Left ventricle myocardium superior (tissue), 1 donor: ENCODE measurements around the gene CAPN14. TPM values are rescaled to one million over a fixed set of nuclear protein-coding genes. Genes with fewer than 3 reads are reported as not detected.
A peak's percentile ranks its signal among the peaks of the same experiment; 100 is the strongest.

Source experiments
- ATAC-seq: fragments of 200-7000 bp; cut with Tn5 transposase; one replicate; pipeline ENCODE4 v1.9.1; 2020; ENCODE audit warnings: mild to moderate bottlenecking, moderate library complexity
- DNase-seq: peaks from one replicate; pipeline ENCODE4 v3.0.0-alpha.2; 2020
- intact Hi-C: fragments of 100-400 bp; cut with micrococcal nuclease; formaldehyde crosslinking; loops from one replicate; pipeline ENCODE4 v1.11.0; 2022
- long read RNA-seq: library from polyadenylated mRNA; unstranded; transcript quantifications from one replicate; pipeline ENCODE4 v2.0.0, GENCODE V29; 2021
- total RNA-seq: library from RNA; stranded (reverse); fragmentation: NEBNext Ultra II Directional; extraction: Animal tissue kit (Norgen Biotek cat#: 25700); gene quantifications from one replicate; pipeline ENCODE4 v1.2.1, GENCODE V29; 2021
- donor health status: DM: no; HTN: yes; CAD: no; lungs with severe emphysema.

The CAPN14 gene, protein sequence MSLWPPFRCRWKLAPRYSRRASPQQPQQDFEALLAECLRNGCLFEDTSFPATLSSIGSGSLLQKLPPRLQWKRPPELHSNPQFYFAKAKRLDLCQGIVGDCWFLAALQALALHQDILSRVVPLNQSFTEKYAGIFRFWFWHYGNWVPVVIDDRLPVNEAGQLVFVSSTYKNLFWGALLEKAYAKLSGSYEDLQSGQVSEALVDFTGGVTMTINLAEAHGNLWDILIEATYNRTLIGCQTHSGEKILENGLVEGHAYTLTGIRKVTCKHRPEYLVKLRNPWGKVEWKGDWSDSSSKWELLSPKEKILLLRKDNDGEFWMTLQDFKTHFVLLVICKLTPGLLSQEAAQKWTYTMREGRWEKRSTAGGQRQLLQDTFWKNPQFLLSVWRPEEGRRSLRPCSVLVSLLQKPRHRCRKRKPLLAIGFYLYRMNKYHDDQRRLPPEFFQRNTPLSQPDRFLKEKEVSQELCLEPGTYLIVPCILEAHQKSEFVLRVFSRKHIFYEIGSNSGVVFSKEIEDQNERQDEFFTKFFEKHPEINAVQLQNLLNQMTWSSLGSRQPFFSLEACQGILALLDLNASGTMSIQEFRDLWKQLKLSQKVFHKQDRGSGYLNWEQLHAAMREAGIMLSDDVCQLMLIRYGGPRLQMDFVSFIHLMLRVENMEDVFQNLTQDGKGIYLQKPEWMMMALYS
- 0.42 TPM for total RNA-seq
- long read RNA-seq, result 0 reads

DNA sequence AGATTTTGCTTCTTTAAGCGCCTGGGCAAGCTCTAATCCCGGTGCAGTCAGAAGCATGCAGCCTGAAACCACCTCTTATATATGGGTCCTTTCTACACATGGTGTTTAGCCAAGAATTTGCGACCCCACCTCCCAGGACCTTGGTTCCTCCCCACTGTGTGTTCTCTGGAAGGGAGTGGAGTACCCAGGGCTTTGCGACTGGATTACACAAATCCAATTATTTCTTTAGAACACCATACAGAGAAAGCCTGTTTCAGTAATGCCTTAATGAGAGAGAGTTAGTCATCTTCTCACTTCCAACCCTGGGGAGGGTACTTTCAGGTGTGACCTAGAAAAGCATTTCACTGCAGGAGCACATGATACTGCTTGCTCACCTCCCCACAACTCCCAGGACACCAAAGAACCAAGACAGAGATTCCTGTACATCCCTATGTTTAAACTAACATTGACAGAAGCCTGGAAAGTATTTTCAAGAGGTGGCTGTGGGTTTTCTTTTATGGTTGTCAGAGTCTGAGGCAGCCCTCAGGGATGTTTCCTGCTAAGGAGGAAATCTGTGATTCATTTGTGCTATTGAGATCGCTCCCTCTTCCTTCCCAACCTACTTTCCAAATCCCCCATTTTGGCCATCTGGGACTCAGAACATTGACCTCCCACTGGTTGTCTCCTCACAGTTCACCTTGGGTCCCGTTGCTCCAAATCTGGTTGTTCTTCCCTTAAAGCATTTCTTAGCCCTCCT, at the start of gene CAPN14:
CAPN14 (minus strand) TSS at position 51 of the 736 bp plus-strand sequence. CDS start 12,068 bp downstream, outside the sequence.
- no peak for ATAC-seq
- intact Hi-C loops, result no loop called here

DNA sequence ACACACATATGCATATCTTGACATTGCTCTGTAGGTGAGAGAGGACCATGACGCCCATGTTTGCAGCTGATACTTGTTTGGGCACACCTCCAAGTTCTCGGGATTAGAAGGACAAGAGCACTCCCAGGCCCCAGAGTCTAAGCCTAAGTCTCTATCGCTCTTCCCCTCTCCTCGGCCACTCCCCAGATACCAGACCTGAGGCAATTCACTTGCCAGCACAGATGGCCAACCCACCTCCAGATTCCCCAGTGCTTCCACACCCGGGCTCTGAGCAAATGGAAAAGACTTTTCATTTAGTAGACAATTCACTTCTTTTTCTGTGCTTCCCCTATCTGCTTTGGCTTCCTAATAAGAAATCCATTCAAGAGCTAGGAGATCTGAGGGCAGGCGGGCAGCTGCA, 49.5 kb upstream of the CAPN14 start:
- DNase-seq, result no peak
- intact Hi-C loops, result no loop called here
- no peak for ATAC-seq

More for the DNA sequence above, at the start of gene CAPN14:
- DNase-seq, result no peak

DNA sequence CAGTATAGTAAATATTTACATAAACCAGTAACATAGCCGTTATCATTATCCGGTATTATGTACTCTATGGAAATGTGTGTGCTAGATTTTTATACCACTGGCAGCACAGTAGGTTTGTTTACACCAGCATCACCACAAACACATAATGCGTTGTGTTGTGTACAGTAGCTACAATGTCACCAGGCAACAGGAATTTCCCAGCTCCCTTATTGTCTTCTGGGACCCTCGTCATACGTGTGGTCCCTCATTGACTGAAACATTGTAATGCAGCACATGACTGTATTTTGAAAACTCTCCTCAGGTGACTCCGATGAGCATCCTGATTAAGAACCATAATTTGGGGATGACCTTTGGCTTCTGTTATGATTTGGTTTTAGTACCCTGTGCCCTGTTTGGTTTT, 47.9 kb upstream of the CAPN14 start:
- intact Hi-C loops, result no loop called here
- ATAC-seq, result no peak
- no peak for DNase-seq

DNA sequence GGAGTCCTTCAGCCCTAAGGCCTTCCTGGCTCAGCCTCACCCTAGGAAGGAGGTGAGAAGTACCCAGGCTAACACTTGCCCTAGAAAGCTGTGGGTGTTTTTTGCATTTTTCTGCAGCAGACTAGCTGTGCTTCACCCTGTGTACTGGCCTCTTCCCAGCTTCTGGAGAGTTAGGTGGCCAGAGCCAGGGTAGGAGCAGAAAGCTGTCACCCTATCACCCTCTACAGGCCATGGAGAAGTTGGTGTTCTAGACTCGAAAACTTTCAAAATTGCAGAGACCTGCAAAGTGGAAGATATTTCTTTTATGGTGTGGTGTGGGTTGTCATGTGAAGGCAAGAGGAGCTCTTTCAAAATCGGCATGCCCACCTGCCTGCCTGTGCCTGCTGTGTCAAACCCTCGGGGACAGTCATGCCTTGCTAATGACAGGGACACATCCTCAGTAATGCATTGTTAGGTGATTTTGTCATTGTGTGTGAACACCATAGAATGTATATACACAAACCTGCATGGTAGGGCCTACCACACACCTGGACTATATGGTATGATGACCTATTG, 46.4 kb upstream of the CAPN14 start:
- ATAC-seq, result peak; percentile 83
- no peak for DNase-seq
- intact Hi-C loops, result no loop called here

DNA sequence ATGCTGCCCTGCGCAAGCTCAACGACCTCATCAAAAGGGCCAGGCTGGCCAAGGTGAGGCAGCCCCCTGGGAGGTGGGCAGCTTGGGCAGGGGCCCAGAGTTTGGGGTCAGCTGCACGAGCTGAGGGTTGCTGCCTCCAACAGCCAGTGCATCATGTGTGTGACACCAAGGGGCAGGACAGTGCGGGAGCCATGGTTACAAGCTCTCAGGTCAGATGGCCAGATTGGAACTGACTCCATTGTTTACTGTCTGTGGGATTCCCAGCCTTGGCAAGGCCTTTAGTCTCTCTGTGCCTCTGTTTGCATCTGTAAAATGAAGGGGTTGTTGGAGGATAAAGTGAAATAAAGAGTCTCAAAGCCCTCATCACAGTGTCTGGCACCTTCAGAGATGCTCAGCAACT, 43.6 kb upstream of the CAPN14 start:
- intact Hi-C loops, result no loop called here
- ATAC-seq, result no peak

DNA sequence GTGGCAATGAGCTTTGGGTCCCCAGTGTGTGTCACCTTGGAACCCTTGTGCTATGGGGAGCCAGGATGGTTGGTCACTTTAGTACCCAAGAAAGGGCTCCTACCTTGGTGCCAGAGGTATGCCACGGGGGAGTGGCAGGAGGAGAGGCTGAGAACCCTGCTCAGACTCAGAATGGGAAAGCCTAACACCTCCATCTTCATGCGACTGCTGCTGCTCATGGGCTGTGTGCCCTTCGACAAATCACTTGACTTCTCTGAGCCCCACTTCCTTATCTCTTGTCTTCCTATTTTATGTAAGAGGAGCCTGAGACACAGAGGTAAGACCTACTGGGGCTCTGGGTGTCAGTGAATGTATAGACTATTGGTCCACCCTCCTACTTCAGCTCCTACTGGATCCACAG, 41.8 kb upstream of the CAPN14 start:
- intact Hi-C loops, result no loop called here
- no peak for DNase-seq
- no peak for ATAC-seq

More for the DNA sequence above, 43.6 kb upstream of the CAPN14 start:
- DNase-seq, result no peak

DNA sequence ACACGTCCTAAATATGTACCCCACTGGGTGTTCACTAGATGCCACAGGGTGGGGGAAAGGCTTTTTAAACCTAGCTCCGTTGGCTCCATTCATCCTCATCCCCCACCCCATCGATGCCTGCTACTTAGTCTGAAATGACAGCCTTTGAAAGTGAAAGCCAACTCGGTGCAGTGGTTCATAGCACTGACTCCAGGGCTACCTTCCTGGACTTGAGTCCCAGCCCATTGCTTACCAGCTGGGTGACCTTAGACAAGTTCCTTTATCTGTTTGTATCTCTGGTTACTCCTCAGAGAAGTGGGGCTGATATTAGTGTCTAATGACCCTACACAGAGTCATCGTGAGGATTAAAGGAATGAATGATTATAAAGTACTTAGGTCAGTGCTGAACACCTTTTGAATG, 41.0 kb upstream of the CAPN14 start:
- ATAC-seq (no peak), DNase-seq (no peak)
- intact Hi-C loops, result no loop called here

DNA sequence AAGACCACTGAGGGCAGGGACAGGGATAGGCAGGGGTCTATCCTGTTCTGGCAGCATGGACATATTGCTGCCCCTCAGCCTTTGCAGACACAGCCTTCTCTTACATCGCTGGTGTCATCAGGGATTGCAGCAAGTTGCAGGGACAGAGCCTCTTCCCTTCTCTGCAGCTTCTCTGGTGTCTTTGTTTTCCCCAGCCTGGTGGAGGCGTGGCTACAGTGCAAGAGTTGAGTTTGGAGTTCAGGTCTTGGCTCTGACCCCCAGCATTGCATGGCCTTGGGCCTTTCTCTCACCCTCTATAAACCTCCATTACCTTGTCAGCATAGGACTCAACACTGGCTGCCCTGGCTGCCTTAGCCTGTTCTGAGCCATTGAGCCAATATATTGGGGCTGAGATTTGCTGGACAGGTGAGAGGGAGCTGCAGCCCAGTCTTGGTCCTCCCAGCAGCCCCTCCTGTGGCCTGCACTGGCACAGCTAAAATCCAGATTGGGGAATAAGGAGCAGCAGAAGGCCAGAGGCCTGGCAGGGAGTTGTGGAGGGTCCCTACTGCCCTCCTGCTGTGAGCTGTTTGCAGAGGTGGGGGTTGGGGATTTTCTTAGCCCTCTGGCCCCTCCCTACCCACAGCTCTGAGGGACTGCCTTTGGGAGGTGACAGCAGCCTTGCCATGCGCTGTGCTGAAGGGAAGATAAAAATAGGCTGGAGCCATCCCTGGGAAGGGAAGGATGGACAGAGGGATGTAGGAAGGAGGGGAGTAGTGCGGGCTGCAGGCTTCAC, 39.5 kb upstream of the CAPN14 start:
- ATAC-seq, result peak; percentile 75
- DNase-seq, result no peak
- intact Hi-C loops, result no loop called here

DNA sequence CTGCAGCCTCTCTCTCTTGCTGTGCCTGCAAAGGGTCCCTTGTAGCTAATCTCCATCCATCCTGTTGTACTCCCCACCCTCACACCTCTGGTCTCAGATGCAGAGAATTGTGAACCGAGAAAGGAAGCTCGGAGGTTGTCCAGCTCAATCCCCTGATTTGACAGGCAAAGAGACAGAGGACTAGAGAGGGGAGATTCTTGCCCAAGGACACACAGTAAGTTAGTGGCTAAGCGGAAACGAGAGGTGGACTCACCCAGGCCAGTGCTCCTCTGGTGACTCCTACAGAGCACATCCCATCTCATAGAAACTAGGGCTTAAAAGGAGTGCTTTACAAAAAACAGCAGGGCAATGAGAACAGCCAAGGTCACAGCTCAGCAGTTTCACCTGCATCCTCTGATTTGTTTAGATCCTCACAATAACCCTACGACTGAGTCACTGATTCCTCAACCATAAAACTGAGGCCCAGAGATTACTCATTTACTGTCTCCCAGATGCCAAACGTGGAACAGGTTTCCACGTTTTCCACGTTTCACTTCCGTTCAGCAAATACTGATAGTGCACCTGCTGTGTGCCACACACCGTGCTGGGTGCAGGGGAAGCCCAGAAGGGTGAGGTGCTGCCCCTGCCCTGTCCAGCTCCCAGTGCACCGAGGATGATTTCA, 38.7 kb upstream of the CAPN14 start:
- ATAC-seq (no peak), DNase-seq (no peak)
- intact Hi-C loops, result no loop called here

DNA sequence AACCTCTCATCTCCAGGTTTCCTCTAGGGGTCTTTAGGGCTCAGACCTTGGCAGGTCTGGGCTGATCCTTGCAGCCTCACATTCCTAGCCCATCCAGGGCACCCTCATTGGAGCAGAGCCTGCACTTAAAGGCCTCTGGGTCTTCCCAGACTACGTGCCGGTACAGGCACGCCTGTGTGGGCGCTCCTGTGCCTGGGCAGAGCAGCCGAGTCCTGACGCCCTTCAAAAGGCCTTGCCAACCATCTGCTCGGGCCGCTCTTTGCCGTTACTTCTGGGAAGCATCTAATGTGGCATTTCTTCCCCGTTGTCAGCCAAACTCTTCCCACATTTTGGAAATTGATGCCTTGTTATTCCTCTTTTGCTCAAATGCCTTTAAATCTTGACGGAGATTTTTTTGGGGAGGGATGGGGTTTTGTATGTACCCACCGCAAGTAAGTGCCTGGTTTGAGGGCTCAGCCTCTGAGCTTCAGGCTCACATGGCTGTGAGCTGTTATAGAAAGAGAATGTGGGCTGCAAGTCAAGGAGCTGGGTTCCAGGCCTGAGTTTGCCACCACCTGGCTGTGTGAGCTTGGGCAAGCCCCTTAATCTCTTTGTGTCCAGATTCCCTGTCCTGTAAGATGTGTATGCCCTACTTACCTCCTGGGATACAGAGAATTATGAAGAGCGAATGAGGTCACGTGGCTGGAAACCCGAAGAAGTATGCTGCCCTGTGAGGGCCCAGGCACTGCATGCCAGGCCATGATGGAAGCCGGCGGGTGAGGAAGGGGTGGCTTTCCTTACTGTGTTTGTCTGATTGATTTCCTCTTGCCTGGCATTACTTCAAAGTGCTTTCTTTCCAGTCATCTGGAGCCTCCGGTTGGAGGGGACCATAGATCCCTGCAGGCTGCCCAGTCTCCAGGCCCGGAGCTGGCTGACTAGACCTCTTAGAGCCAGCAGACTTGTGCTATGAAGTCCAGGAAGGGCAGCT, 37.2 kb upstream of the CAPN14 start:
- DNase-seq (no peak), ATAC-seq (no peak)
- intact Hi-C loops, result no loop called here

DNA sequence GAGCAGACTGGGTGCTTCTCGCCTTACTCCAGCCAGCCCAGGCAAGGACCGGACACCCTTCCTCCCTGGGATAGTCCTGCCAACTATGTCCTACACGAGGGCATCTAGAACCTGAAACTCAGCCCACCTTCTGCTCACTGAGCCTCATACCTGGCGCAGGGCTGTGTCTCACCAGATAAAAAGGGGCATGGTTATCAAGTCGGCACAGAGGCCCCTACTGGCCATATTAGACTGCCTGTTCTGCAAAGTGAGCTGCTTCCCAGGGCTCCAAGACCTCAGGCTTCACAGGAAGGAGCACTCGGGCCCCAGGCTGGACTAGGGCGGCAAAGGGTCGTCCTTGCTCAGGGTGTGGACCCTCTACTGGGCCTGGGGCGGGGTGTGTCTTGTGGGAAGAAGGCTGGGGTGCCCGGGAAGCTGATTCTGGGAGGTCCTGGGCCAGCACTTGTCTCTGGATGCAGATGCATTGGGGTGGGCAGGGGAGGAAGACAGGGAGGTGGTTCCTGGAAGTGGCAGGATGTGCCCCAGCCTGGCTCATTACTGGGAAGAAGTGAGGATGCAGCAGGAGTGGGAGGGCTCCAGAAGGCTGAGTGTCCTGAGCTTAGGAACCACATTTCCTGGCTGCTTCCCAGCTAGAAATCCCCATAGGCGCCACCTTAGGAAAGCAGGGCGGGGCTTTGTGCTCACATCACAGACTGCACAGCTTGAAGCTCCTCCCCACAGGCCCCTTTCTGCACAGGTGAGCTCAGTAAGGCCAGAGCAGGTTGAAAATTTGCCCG, 36.2 kb upstream of the CAPN14 start:
- ATAC-seq, result no peak
- DNase-seq, result no peak
- intact Hi-C loops, result no loop called here

DNA sequence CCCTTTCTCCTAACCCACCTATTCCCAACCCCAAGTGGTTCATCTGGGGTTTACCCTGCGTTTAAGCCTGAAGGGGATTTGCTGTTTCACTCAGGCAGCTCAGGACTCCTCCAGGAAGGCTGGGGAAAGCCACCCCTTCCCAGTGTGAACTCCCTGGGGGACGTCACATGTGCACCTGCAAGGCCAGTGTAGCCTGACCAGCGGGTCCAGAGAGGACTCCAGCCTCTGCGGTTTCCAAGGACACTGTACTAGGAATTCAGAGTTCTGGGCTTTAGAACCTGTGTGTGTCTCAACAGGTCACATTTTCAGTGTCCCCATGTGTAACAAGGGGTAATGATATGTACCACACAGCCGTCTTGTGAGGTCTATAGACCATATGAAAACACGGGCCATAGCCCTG, 34.5 kb upstream of the CAPN14 start:
- intact Hi-C loops, result no loop called here
- DNase-seq (no peak), ATAC-seq (no peak)

DNA sequence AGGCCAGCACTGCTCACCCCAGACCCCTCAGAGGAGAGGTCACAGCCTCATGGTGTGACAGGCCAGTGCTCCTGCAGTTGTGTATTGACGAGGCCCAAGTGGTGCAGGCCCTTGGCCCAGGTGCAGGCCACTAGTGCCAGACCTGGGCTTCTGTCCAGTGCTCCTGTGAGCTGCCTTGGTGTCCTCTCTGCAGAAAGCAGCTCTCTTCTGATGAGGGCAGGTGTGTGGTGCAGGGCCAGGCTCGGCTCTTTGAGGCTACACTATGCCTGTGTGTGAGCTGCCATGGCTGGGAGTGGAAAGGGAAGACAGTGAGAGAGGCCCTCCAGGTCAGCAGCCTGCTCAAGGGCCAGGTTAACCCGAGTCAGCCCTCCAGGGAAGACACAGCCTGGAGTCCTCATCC, 33.7 kb upstream of the CAPN14 start:
- intact Hi-C loops, result no loop called here
- DNase-seq, result peak; percentile 64
- ATAC-seq, result peak; percentile 88

DNA sequence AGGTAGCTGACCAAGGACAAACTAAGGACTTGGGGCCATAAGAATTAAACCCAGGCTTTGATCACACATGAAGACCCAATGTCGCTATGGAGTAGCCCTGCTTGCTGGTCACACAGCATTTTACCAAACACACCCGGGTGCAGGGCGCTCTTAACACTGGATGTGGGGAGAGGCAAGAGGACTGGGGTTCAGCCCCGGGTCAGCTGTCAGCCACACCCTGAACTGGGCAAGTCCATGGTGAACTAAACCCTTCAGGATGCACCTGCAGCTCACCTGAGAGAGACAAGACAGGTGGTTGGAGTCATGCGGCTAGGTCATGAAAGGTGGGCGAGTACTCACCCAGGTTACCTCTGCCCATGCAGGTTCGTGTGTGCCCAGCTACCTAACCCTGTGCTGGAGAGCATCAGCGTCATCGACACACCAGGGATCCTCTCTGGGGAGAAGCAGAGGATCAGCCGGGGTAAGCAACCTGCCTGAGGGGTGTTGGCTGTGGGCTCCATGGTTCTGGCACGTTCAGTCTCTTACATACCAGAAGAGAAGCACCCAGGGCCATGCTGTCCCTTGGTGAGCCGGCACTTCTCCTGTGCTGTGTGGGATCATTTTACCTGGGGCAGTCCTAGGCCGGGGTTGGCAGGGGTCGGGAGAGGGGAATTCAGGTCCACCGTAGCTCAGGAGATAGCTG, 31.8 kb upstream of the CAPN14 start:
- intact Hi-C loops, result no loop called here
- DNase-seq (no peak), ATAC-seq (no peak)

DNA sequence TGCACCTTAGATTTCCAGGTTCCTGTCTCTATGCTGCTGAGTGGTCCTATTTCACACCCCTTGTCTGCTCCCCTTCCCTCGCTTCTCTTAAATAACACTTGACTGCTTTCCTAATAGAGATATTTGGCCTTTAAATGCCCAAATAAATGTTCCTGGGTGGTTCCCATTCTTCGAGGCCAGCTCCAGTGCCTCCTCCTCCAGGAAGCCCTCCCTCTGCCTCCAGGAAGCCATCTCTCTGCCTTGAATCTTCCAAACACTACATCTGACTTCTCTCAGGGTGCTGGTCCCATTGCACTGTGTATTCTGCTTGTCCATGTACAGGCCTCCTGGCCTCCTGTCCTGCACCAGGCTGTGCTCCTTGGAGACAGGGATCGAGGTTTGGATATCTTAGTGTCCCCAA, 30.8 kb upstream of the CAPN14 start:
- no peak for DNase-seq
- intact Hi-C loops, result no loop called here
- no peak for ATAC-seq

DNA sequence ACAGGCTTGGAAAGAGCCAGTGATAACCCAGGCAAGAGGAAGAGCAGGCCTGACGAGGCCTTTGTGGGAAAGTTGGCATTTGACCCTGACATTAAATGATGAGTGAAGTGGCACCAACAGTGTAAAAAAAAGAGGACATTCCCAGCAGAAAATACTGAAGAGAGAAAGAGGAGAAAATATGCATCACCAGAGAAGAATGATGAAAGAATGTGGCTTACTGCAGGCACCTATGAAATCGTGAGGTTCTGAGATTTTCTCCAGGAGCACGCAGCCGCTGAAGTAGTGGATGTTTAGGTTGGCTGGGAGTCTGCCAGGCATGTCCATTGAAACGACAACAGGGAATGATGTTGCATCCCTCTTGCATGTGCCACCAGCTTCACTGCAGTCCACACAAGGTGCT, 30.4 kb upstream of the CAPN14 start:
- DNase-seq (no peak), ATAC-seq (no peak)
- intact Hi-C loops, result no loop called here
